DMS79 treated with DMSO at 0.1 percent for 48 hours (cell line): Measurements from ENCODE around the gene COL11A2.

Experiments used
- DNase-seq: peaks from one replicate; lab custom pipeline; 2025; lab: John Stamatoyannopoulos, UW

Gene COL11A2

GRCh38 chr6:33206027-33206863 lies 14.0 kb upstream of the COL11A2 start:
- DNase-seq: no peak

GRCh38 chr6:33205191-33206026 lies 13.1 kb upstream of the COL11A2 start:
- no peak for DNase-seq

- DNase-seq: peak; percentile 74
These were observed 12.3 kb upstream of the COL11A2 start, which contains the start of gene HSD17B8 for GRCh38 chr6:33204415-33205190. Gene HSD17B8 (plus strand): TSS chr6:33204655. CDS start chr6:33204669, 14 bp downstream.

GRCh38 chr6:33204165-33204414 lies 11.8 kb upstream of the COL11A2 start:
- no peak for DNase-seq

- DNase-seq: no peak
These were observed 11.3 kb upstream of the COL11A2 start for GRCh38 chr6:33203443-33204164.

GRCh38 chr6:33202799-33203198 lies 10.5 kb upstream of the COL11A2 start:
- no peak for DNase-seq

- DNase-seq: no peak
These were observed 9.7 kb upstream of the COL11A2 start for GRCh38 chr6:33201935-33202334.

- no peak for DNase-seq
These were observed 8.9 kb upstream of the COL11A2 start for GRCh38 chr6:33201147-33201545.

GRCh38 chr6:33200219-33201146 lies 8.2 kb upstream of the COL11A2 start, which contains the start of the genes RXRB and SLC39A7:
Gene RXRB (minus strand): TSS chr6:33200665. CDS start chr6:33200476, 189 bp downstream.
Gene SLC39A7 (plus strand): TSS chr6:33200867. CDS start chr6:33201246, 379 bp downstream.
- DNase-seq: peak; percentile 95

GRCh38 chr6:33199687-33200218 lies 7.5 kb upstream of the COL11A2 start:
- DNase-seq: no peak

- DNase-seq: no peak
These were observed 6.7 kb upstream of the COL11A2 start for GRCh38 chr6:33198853-33199436.

GRCh38 chr6:33198159-33198852 lies 6.0 kb upstream of the COL11A2 start:
- no peak for DNase-seq

- peak; percentile 40 for DNase-seq
These were observed 5.3 kb upstream of the COL11A2 start for GRCh38 chr6:33197431-33198048.

GRCh38 chr6:33195304-33196165 lies 3.3 kb upstream of the COL11A2 start:
- no peak for DNase-seq

- DNase-seq: no peak
These were observed 2.2 kb upstream of the COL11A2 start for GRCh38 chr6:33194431-33194979.

GRCh38 chr6:33193619-33194018 lies 1.4 kb upstream of the COL11A2 start:
- no peak for DNase-seq
